GM12892 (cell line): ENCODE results near the gene FAR2.
"Not testable (repeated sequence)": the region's sequence is repeated elsewhere in the genome, so short reads cannot be mapped to it uniquely, and the experiment has no call there.

ENCODE experiments used
- POLR2A ChIP-seq: IDR thresholded peaks from 2 replicates; pipeline ENCODE4 v1.6.1; 2011; ENCODE audit warnings: low read depth, low read length, control low read depth
- POLR2AphosphoS5 ChIP-seq: IDR thresholded peaks from 2 replicates; pipeline ENCODE4 v1.6.1; 2011; ENCODE audit warnings: low read depth, low read length, control low read depth
- TAF1 ChIP-seq: IDR thresholded peaks from 2 replicates; pipeline ENCODE4 v1.6.1; 2011; ENCODE audit warnings: low read depth, mild to moderate bottlenecking, control low read depth, low read length, borderline replicate concordance

DNA sequence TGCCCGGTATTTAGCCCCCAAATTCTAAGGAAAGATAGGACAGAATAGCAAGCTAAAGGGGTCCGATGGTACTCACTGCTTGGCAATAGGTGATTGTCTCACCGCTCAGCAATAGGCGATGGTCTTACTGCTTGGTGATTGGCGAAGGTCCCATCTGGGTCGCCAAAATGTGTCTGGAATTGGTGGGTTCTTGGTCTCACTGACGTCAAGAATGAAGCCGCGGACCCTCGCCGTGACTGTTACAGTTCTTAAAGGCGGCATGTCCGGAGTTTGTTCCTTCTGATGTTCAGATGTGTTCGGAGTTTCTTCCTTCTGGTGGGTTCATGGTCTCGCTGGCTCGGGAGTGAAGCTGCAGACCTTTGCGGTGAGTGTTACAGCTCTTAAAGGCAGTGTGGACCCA, 236.1 kb downstream of the FAR2 start:
- TF ChIP-seq POLR2A, POLR2AphosphoS5, TAF1: not testable (repeated sequence)
